Ishikawa (cell line): ENCODE data around the gene HEATR1.

Source experiments
- CEBPB ChIP-seq: IDR thresholded peaks from 2 replicates; pipeline ENCODE4 v1.6.1; 2012
- EP300 ChIP-seq: IDR thresholded peaks from 2 replicates; pipeline ENCODE4 v1.6.1; 2012; ENCODE audit warnings: borderline replicate concordance
- FOXM1 ChIP-seq: IDR thresholded peaks from 2 replicates; pipeline ENCODE4 v1.6.1; 2012; ENCODE audit warnings: low read depth, borderline replicate concordance
- NFIC ChIP-seq: IDR thresholded peaks from 2 replicates; pipeline ENCODE4 v1.6.1; 2012
- RAD21 ChIP-seq: IDR thresholded peaks from 2 replicates; pipeline ENCODE4 v1.6.1; 2012; ENCODE audit warnings: low read depth
- TAF1 ChIP-seq: IDR thresholded peaks from 2 replicates; pipeline ENCODE4 v1.6.1; 2012; ENCODE audit warnings: low read depth, mild to moderate bottlenecking
- TEAD4 ChIP-seq: IDR thresholded peaks from 2 replicates; pipeline ENCODE4 v1.6.1; 2012
- YY1 ChIP-seq: IDR thresholded peaks from 2 replicates; pipeline ENCODE4 v1.6.1; 2012; ENCODE audit warnings: low read depth
- ZBTB7A ChIP-seq: IDR thresholded peaks from 2 replicates; pipeline ENCODE4 v1.6.1; 2012; ENCODE audit warnings: low read depth
- TF ChIP-seq, protein P1 (sequence below): IDR thresholded peaks from 2 replicates; pipeline ENCODE4 v1.6.1; 2012
- TF ChIP-seq, protein P2 (sequence below): IDR thresholded peaks from 2 replicates; pipeline ENCODE4 v1.6.1; 2012

DNA sequence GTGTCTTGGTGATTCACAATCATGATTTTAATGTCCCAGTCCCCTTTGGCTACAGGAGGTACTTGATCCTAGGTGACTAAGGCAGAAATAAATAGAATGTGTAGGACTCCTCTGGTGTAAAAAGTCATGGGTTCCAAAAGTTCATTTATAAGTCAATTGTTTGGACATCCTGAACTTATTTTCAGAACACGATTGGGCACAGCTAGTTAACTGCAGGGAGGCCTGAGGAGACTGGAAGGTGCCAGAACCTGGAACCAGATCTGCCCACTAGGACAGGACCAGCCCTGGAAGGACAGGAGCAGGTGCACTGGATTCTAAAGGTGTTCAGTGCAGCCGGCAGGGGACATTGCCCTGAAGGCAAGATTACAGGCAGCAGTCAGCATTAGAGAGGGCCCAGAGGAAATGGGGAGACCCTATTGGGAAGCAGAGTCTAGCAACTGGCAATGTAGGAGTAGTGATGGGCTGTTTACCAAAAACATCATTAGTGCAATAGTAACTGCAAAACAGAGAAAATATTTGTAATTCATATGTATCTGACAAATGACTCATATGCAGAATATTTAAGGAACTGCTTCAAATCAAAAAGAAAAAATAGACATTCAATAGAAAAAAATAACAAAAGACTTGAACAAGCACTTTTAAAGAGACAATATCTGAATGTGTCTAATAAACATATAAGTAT lies 23.6 kb upstream of the HEATR1 start:
- TF ChIP-seq NFIC (no peak), EP300 (no peak), YY1 (no peak), TEAD4 (no peak), CEBPB (no peak), RAD21 (no peak), TAF1 (no peak), ZBTB7A (no peak), FOXM1 (no peak)
- TF ChIP-seq, protein P1, sequence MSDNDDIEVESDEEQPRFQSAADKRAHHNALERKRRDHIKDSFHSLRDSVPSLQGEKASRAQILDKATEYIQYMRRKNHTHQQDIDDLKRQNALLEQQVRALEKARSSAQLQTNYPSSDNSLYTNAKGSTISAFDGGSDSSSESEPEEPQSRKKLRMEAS: no peak
- TF ChIP-seq, protein P2, sequence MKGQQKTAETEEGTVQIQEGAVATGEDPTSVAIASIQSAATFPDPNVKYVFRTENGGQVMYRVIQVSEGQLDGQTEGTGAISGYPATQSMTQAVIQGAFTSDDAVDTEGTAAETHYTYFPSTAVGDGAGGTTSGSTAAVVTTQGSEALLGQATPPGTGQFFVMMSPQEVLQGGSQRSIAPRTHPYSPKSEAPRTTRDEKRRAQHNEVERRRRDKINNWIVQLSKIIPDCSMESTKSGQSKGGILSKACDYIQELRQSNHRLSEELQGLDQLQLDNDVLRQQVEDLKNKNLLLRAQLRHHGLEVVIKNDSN: no peak
